Stomach smooth muscle (tissue), 2 donors: ENCODE measurements around the gene TERB2.
"Not testable (repeated sequence)": the region's sequence is repeated elsewhere in the genome, so short reads cannot be mapped to it uniquely, and the experiment has no call there.

Experiments
- H3K27ac ChIP-seq: one replicate; pipeline ENCODE4 v1.7.0; 2013; ENCODE audit warnings: mild to moderate bottlenecking, low read length, inconsistent platforms
- H3K27me3 ChIP-seq, 2 donors: one replicate each; pipeline ENCODE4 v1.7.0; 2013; ENCODE audit warnings: low read length in 2 of 2; ENCODE audit not compliant: insufficient read depth in 2 of 2, control insufficient read depth in 1 of 2
- H3K36me3 ChIP-seq, 2 donors: one replicate each; pipeline ENCODE4 v1.7.0; 2013; ENCODE audit warnings: low read length in 2 of 2; ENCODE audit not compliant: control insufficient read depth in 2 of 2, insufficient read depth in 2 of 2
- H3K4me1 ChIP-seq: one replicate; pipeline ENCODE4 v1.7.0; 2013; ENCODE audit warnings: low read length; ENCODE audit not compliant: control insufficient read depth, insufficient read depth
- H3K4me3 ChIP-seq, 2 donors: one replicate each; pipeline ENCODE4 v1.7.0; 2013; ENCODE audit warnings: low read length in 2 of 2
- H3K9ac ChIP-seq, 2 donors: one replicate each; pipeline ENCODE4 v1.7.0; 2013; ENCODE audit warnings: low read length in 2 of 2, mild to moderate bottlenecking in 1 of 2
- H3K9me3 ChIP-seq, 2 donors: one replicate each; pipeline ENCODE4 v1.7.0; 2013; ENCODE audit warnings: low read length in 2 of 2; ENCODE audit not compliant: control insufficient read depth in 2 of 2
- donor health status: healthy.
- donor health status: Pancreatic carcinoma.

TERB2 gene

GRCh38 chr15:44976183-44976582, 19.7 kb downstream of the TERB2 start:
- H3K27ac ChIP-seq, H3K4me3 ChIP-seq, H3K27me3 ChIP-seq, H3K9me3 ChIP-seq, H3K4me1 ChIP-seq, H3K9ac ChIP-seq, H3K36me3 ChIP-seq: not testable (repeated sequence)

- H3K4me3 ChIP-seq, H3K4me1 ChIP-seq, H3K27ac ChIP-seq, H3K36me3 ChIP-seq, H3K9ac ChIP-seq, H3K9me3 ChIP-seq, H3K27me3 ChIP-seq: not testable (repeated sequence)
These were observed 21.3 kb downstream of the TERB2 start for GRCh38 chr15:44977781-44978180.

GRCh38 chr15:44979617-44980339, 23.3 kb downstream of the TERB2 start:
- H3K4me3 ChIP-seq, H3K27me3 ChIP-seq, H3K36me3 ChIP-seq, H3K9ac ChIP-seq, H3K4me1 ChIP-seq, H3K27ac ChIP-seq, H3K9me3 ChIP-seq: not testable (repeated sequence)

GRCh38 chr15:44984144-44984543, 27.7 kb downstream of the TERB2 start:
- not testable (repeated sequence) for H3K27me3 ChIP-seq, H3K27ac ChIP-seq, H3K9ac ChIP-seq, H3K4me3 ChIP-seq, H3K36me3 ChIP-seq, H3K9me3 ChIP-seq, H3K4me1 ChIP-seq

- not testable (repeated sequence) for H3K27ac ChIP-seq, H3K9me3 ChIP-seq, H3K9ac ChIP-seq, H3K27me3 ChIP-seq, H3K4me1 ChIP-seq, H3K36me3 ChIP-seq, H3K4me3 ChIP-seq
These were observed 30.0 kb downstream of the TERB2 start for GRCh38 chr15:44986346-44987055.

- not testable (repeated sequence) for H3K9me3 ChIP-seq, H3K9ac ChIP-seq, H3K4me3 ChIP-seq, H3K27me3 ChIP-seq, H3K4me1 ChIP-seq, H3K36me3 ChIP-seq, H3K27ac ChIP-seq
These were observed 31.2 kb downstream of the TERB2 start for GRCh38 chr15:44987711-44988110.

- not testable (repeated sequence) for H3K27me3 ChIP-seq, H3K4me1 ChIP-seq, H3K36me3 ChIP-seq, H3K9ac ChIP-seq, H3K9me3 ChIP-seq, H3K4me3 ChIP-seq, H3K27ac ChIP-seq
These were observed 31.8 kb downstream of the TERB2 start for GRCh38 chr15:44988184-44988869.

GRCh38 chr15:44988870-44989219, 32.4 kb downstream of the TERB2 start:
- not testable (repeated sequence) for H3K4me1 ChIP-seq, H3K27me3 ChIP-seq, H3K27ac ChIP-seq, H3K36me3 ChIP-seq, H3K9ac ChIP-seq, H3K4me3 ChIP-seq, H3K9me3 ChIP-seq

GRCh38 chr15:44997632-44998031, 41.1 kb downstream of the TERB2 start:
- H3K4me1 ChIP-seq, H3K9ac ChIP-seq: not testable (repeated sequence)

GRCh38 chr15:44999105-44999504, 42.6 kb downstream of the TERB2 start:
- Histone ChIP-seq H3K4me1 (no peaks in the 10 kb centered on the region), H3K9me3 (no peaks in the 10 kb centered on the region), H3K27me3 (no peaks in the 10 kb centered on the region), H3K9ac (no peak overlapping the region), H3K4me3 (no peak overlapping the region), H3K27ac (no peak overlapping the region), H3K36me3 (no peaks in the 10 kb centered on the region)

More at GRCh38 chr15:44997632-44998031, 41.1 kb downstream of the TERB2 start:
- H3K27me3 ChIP-seq, H3K4me3 ChIP-seq, H3K9me3 ChIP-seq, H3K27ac ChIP-seq, H3K36me3 ChIP-seq: not testable (repeated sequence)

- not testable (repeated sequence) for H3K9ac ChIP-seq, H3K4me1 ChIP-seq, H3K9me3 ChIP-seq, H3K36me3 ChIP-seq, H3K4me3 ChIP-seq, H3K27me3 ChIP-seq, H3K27ac ChIP-seq
These were observed 44.7 kb downstream of the TERB2 start for GRCh38 chr15:45001180-45001579.
